Suprapubic skin (tissue), 4 donors: ENCODE results near the gene ENPEP.

ENCODE experiments used
- CTCF ChIP-seq, 2 donors: fragments of 200-600 bp in 1 of 2; fragments of 450-650 bp in 1 of 2; sonication (generic) in 1 of 2; IDR thresholded peaks; one replicate each; pipeline ENCODE4 v1.5.1; 2016 to 2019; ENCODE audit warnings: antibody characterized with exemption in 2 of 2, mild to moderate bottlenecking in 1 of 2, moderate library complexity in 1 of 2
- POLR2A ChIP-seq, 2 donors: fragments of 450-650 bp; IDR thresholded peaks; one replicate each; pipeline ENCODE4 v1.6.1; 2017; ENCODE audit warnings: antibody characterized with exemption in 2 of 2, mild to moderate bottlenecking in 2 of 2, moderate library complexity in 2 of 2
- POLR2AphosphoS5 ChIP-seq, 3 donors: sonication (generic); formaldehyde crosslinking; IDR thresholded peaks; one replicate each; pipeline ENCODE4 v1.6.1; 2017; ENCODE audit warnings: antibody characterized with exemption in 3 of 3

DNA sequence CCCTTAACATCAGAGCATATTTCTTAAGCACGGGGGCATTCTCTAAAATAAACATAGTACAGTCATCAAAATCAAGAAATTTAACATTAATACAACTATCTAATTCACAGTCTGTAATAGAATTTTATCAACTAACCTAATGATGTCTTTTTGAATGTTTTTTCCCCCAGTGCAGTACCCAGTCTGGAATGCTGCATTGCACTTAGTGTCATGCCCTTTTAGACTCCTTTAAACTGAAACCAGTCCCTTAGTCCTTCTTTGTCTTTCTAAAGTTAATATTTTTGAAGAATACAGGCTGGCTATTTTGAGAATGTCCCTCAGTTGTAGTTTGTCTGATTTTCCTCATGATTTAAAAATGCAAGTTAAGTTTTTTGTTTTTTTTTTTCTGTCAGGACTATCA, 9.5 kb downstream of the ENPEP start:
- no peak for TF ChIP-seq CTCF (IDR thresholded peaks at IDR 0.05)
- TF ChIP-seq POLR2A (IDR thresholded peaks at IDR 0.05), result no peak
- no peak for TF ChIP-seq POLR2AphosphoS5 (IDR thresholded peaks at IDR 0.05)
